Right lobe of liver (tissue), 6 donors: Measurements from ENCODE around the gene ULBP1. TPM values are rescaled to one million over a fixed set of nuclear protein-coding genes. Genes with fewer than 3 reads are reported as not detected.
"Not testable (repeated sequence)": the region's sequence is repeated elsewhere in the genome, so short reads cannot be mapped to it uniquely, and the experiment has no call there.

ENCODE experiments used
- ATAC-seq, 4 donors: fragments of 200-7000 bp; cut with Tn5 transposase; one replicate each; pipeline ENCODE4 v1.9.1; 2020; ENCODE audit warnings: mild to moderate bottlenecking in 4 of 4, moderate library complexity in 4 of 4
- DNase-seq, 3 donors: peaks; one replicate each; pipeline ENCODE4 v3.0.0-alpha.2; 2020
- H3K27ac ChIP-seq, 3 donors: fragments of 200-600 bp; one replicate each; pipeline ENCODE4 v1.8.0; 2022
- H3K27me3 ChIP-seq, 2 donors: fragments of 200-600 bp; one replicate each; pipeline ENCODE4 v1.8.0; 2022
- H3K36me3 ChIP-seq, 4 donors: fragments of 200-600 bp; sonication (generic) in 1 of 4; one replicate each; pipeline versions ENCODE4 v1.5.1 to v1.8.0; 2017 to 2022; ENCODE audit warnings: control low read depth in 1 of 4
- H3K4me1 ChIP-seq, 4 donors: fragments of 200-600 bp; sonication (generic) in 1 of 4; one replicate each; pipeline versions ENCODE4 v1.5.1 to v1.8.0; 2017 to 2022; ENCODE audit warnings: control low read depth in 1 of 4
- H3K4me3 ChIP-seq, 3 donors: fragments of 200-600 bp; one replicate each; pipeline ENCODE4 v1.8.0; 2022
- H3K9me3 ChIP-seq, 4 donors: fragments of 200-600 bp; sonication (generic) in 1 of 4; one replicate each; pipeline versions ENCODE4 v1.5.1 to v1.8.0; 2017 to 2022; ENCODE audit warnings: control low read depth in 1 of 4
- CTCF ChIP-seq, 4 donors: fragments of 200-600 bp in 3 of 4; fragments of 450-650 bp in 1 of 4; IDR thresholded peaks; one replicate each; pipeline versions ENCODE4 v1.5.1 to v1.8.0; 2016 to 2022; ENCODE audit warnings: antibody characterized with exemption in 4 of 4, mild to moderate bottlenecking in 2 of 4
- POLR2A ChIP-seq: fragments of 450-650 bp; IDR thresholded peaks from one replicate; pipeline ENCODE4 v1.6.1; 2017; ENCODE audit warnings: antibody characterized with exemption, mild to moderate bottlenecking
- WGBS: methylation state at CpG from one replicate; pipeline ENCODE4 v1.1.6; 2018; ENCODE audit warnings: low coverage, low lambda C conversion rate; ENCODE audit not compliant: insufficient coverage; ENCODE audit errors: missing lambda C conversion rate; 5-methylcytosine and 5-hydroxymethylcytosine counted together
- intact Hi-C, 2 donors: fragments of 100-400 bp; cut with DNase I; formaldehyde crosslinking; loops; one replicate each; pipeline versions ENCODE4 v1.11.2 to v1.14.1; 2022
- total RNA-seq, 6 experiments: library from RNA; depleted of rRNA in 2 of 6; stranded (reverse); fragments of >200 nt in 2 of 6; fragmentation: NEBNext Ultra II Directional in 3 of 6; extraction: Animal tissue kit (Norgen Biotek cat#: 25700) in 3 of 6; gene quantifications; one replicate each; pipeline versions ENCODE4 v1.1.0 to v1.2.4, GENCODE V29; 2016 to 2023
- donor health status: DM: no; HTN: yes; CAD: no.
- donor health status: DM: no; HTN: no; CAD: no.
- donor health status: DM: no; HTN: no; CAD: no.
- donor health status: DM: no; HTN: yes; CAD: no.
- donor health status: DM: no; HTN: yes; CAD: no.

Gene ULBP1
- total RNA-seq, 6 experiments from 2014 or later: 0.07 to 0.43 (median 0.12) TPM; not detected in 1

DNA sequence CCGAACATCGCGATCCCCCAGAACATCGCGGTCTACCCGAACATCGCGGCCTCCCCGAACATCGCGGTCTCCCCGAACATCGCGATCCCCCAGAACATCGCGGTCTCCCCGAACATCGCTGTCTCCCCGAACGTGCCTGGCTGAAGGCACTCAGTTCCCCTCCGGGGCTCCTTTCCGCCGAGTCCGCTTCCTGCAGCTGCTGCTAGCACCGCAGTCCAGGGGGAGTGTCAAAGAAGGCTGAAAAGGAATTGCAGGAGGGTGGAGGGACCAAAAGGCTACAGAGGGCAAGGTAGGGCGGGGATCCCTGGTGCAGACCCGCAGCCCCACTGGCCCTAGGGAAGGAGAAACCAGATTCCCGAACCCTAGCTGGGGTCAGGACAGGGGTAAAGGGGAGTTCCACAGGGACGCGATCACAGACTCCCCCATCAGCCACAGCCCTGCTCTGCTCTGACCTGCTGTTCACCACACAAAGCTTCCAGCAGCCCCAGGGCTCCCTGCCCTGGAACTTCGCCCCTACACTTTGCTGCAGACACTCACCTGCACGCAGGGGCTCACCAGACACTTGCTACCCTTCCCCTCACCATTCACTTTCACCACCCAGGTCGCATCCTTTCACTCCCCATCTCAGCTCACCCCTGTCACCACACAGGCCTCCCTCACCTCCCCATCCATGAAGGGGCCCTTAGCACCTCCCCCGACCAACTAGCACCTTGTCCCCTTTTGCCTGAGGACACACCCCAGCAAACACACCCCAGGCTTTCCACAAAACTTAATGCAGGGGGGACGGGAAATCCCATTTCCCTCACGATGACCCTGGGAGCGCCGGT lies 1.7 kb downstream of the ULBP1 start:
- H3K9me3 ChIP-seq: no peaks in the 10 kb centered on the region
- H3K36me3 ChIP-seq: no peaks in the 10 kb centered on the region
- DNase-seq (no peak), ATAC-seq (no peak)
- TF ChIP-seq CTCF (IDR thresholded peaks at IDR 0.05) (no peak), POLR2A (no peak)
- H3K4me3 ChIP-seq: no peak overlapping the region
- H3K27me3 ChIP-seq: peaks cover 0 to 10% of the 10 kb centered on the region in 2 donors
- 10% methylated on average over 13 of the region's 38 CpGs for WGBS
- intact Hi-C loops: no loop called here
- H3K27ac ChIP-seq: no peak overlapping the region
- H3K4me1 ChIP-seq: no peaks in the 10 kb centered on the region

GRCh38 chr6:149966319-149966718 lies 2.6 kb downstream of the ULBP1 start:
- DNase-seq, H3K36me3 ChIP-seq, H3K4me3 ChIP-seq, H3K4me1 ChIP-seq, H3K9me3 ChIP-seq, H3K27ac ChIP-seq, intact Hi-C loops, ATAC-seq: not testable (repeated sequence)
- H3K27me3 ChIP-seq: peaks cover 0 to 10% of the 10 kb centered on the region in 2 donors
- 100% methylated on average over 1 of the region's 2 CpGs for WGBS

DNA sequence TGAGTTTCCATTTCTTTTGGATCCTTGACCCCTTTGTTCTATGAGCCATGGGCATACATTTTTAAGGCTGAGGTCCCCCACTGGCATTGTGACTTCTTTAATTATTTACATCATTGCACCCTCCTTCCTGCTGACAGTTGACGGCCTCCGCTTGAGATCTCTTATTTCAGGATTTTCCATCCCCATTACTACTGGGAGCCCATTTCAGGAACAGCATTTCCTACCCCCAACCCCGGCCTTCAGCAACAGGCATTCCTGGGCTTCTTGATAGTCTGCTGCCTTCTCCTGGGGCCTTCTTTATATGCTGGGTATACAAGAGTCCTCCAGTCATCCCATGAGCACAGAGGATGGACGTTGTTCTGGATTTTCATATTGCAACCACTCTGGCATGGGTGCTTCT lies 3.8 kb downstream of the ULBP1 start:
- DNase-seq: no peak
- Histone ChIP-seq H3K4me1 (no peaks in the 10 kb centered on the region), H3K9me3 (no peaks in the 10 kb centered on the region), H3K36me3 (no peaks in the 10 kb centered on the region), H3K4me3 (no peak overlapping the region), H3K27ac (no peak overlapping the region), H3K27me3 (peaks cover 0 to 10% of the 10 kb centered on the region in 2 donors)
- intact Hi-C loops: no loop called here
- WGBS: 75% methylated on average over 4 of the region's 4 CpGs
- ATAC-seq: no peak
- TF ChIP-seq POLR2A (no peak), CTCF (IDR thresholded peaks at IDR 0.05) (no peak)

GRCh38 chr6:149967999-149968398 lies 4.3 kb downstream of the ULBP1 start:
- DNase-seq, H3K27me3 ChIP-seq, ATAC-seq, intact Hi-C loops, H3K36me3 ChIP-seq, H3K4me3 ChIP-seq, H3K4me1 ChIP-seq, H3K9me3 ChIP-seq, H3K27ac ChIP-seq: not testable (repeated sequence)
- WGBS: 67% methylated on average over 2 of the region's 2 CpGs

DNA sequence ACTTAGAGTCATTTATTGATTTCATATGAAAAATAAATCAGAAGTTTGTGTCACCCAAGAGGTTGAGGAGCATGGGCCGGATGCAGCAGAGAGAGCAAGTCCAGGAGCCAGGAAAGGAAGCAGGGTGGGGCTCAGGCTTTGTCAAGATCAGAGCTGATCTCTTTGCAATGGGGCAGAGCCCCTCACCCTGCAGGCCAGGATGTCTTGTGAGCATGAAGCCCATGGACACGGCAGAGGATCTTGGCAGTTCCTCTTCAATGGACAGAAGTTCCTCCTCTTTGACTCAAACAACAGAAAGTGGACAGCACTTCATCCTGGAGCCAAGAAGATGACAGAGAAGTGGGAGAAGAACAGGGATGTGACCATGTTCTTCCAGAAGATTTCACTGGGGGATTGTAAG lies 5.2 kb downstream of the ULBP1 start:
- ATAC-seq, H3K36me3 ChIP-seq, H3K4me3 ChIP-seq, H3K4me1 ChIP-seq, H3K27ac ChIP-seq, intact Hi-C loops, H3K27me3 ChIP-seq, H3K9me3 ChIP-seq, DNase-seq: not testable (repeated sequence)
- 67% methylated on average over 2 of the region's 2 CpGs for WGBS

- intact Hi-C loops: no loop called here
- H3K36me3 ChIP-seq: no peaks in the 10 kb centered on the region
- H3K27ac ChIP-seq: no peak overlapping the region
- no peaks in the 10 kb centered on the region for H3K4me1 ChIP-seq
- no peaks in the 10 kb centered on the region for H3K9me3 ChIP-seq
- H3K4me3 ChIP-seq: no peak overlapping the region
- no peak for TF ChIP-seq POLR2A
- no peak for TF ChIP-seq CTCF (IDR thresholded peaks at IDR 0.05)
- DNase-seq (no peak), ATAC-seq (no peak)
- 58% methylated on average over 2 of the region's 2 CpGs for WGBS
- no peaks in the 10 kb centered on the region for H3K27me3 ChIP-seq
These were observed 5.9 kb downstream of the ULBP1 start for GRCh38 chr6:149969635-149970034.

- H3K36me3 ChIP-seq, H3K9me3 ChIP-seq, H3K4me1 ChIP-seq, H3K4me3 ChIP-seq, DNase-seq, H3K27ac ChIP-seq, H3K27me3 ChIP-seq, ATAC-seq, intact Hi-C loops: not testable (repeated sequence)
- WGBS: 40% methylated on average over 1 of the region's 6 CpGs
These were observed 10.7 kb downstream of the ULBP1 start for GRCh38 chr6:149974394-149974793.
